Loucy (cell line): ENCODE data around the gene ALDH4A1.

Experiments
- CTCF ChIP-seq: fragments of 200-600 bp; sonication (generic); conservative IDR thresholded peaks from 2 replicates; pipeline ENCODE4 v1.5.1; 2014; ENCODE audit warnings: mild to moderate bottlenecking, antibody characterized with exemption, low read length
- EZH2phosphoT487 ChIP-seq: fragments of 200-600 bp; IDR thresholded peaks from 2 replicates; pipeline ENCODE4 v1.6.1; 2018; ENCODE audit warnings: antibody characterized with exemption, mild to moderate bottlenecking, moderate library complexity, borderline replicate concordance

- TF ChIP-seq CTCF (peak; percentile 47), EZH2phosphoT487 (no peak)
Measured at GRCh38 chr1:18949686-18950400, 47.5 kb upstream of the ALDH4A1 start.
